ENCODE results near the gene SRCAP.

The SRCAP gene

DNA sequence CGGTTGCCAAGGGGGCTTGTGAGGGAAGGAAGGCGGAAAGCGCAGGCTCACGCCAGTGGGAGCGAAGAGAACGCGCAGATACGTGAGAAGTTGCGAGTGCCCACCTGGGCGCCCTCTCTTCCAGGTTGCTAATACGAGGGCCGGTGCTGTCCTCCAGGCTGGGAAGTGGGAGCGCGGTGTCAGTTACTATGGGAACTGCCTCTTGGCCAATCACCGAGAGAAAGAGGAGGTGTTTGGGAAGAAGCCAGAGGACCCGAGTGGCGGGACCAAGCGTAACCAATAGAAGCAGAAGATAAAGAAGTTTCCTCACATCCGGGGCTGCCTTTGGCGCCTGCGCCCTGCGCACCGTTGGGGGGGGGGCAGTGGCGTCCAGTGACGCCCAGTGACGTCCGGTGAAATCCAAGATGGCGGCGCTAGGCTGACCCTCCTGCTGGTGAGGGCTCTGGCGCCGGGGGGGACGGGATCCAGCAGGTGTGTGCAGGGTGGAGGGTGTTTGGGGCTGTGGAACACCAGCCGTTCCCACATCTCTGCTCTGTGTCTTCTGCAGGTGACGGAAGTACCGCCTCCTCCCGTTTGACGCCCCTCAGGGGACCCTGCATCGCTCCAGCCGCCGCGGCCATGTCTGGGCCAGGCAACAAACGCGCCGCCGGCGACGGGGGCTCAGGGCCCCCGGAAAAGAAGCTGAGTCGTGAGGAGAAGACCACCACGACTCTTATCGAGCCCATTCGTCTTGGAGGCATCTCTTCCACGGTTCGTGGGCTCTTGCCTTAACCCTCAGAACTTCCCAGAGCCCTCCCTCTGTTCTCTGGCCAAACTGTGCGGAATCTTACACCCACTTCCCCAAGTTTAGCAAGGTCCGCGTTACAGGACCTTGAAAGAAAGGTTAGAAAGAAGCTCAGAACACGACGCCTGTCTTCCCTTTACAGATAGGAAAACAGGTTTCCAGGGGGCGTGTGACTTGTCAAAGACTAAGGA, 63.2 kb downstream of the SRCAP start, which contains the start of the genes CFAP119 and RNF40:
Gene CFAP119 (minus strand): TSS at position 135 of the 975 bp plus-strand sequence. CDS start 314 bp downstream, outside the sequence.
Gene RNF40 (plus strand): TSS at position 395 of the 975 bp plus-strand sequence. CDS start 224 bp downstream, at position 619.
- intact Hi-C loops (cut with DNase I; ENCODE audit: low total_unique reads): no loop called here
- Histone ChIP-seq H3K4me3 (peak within 1 kb of the TSS; percentile 73 to 79), H3K9me3 (no peaks in the 10 kb centered on the region), H3K36me3 (peaks cover 34 to 69% (median 41%) of the 10 kb centered on the region in 3 donors), H3K4me1 (peaks cover 5 to 37% (median 26%) of the 10 kb centered on the region in 4 donors), H3K27ac (peak within 1 kb of the TSS; percentile 90 to 92), H3K27me3 (no peaks in the 10 kb centered on the region)
- DNase-seq: peak; percentile 97 to 99
- TF ChIP-seq, protein P1, sequence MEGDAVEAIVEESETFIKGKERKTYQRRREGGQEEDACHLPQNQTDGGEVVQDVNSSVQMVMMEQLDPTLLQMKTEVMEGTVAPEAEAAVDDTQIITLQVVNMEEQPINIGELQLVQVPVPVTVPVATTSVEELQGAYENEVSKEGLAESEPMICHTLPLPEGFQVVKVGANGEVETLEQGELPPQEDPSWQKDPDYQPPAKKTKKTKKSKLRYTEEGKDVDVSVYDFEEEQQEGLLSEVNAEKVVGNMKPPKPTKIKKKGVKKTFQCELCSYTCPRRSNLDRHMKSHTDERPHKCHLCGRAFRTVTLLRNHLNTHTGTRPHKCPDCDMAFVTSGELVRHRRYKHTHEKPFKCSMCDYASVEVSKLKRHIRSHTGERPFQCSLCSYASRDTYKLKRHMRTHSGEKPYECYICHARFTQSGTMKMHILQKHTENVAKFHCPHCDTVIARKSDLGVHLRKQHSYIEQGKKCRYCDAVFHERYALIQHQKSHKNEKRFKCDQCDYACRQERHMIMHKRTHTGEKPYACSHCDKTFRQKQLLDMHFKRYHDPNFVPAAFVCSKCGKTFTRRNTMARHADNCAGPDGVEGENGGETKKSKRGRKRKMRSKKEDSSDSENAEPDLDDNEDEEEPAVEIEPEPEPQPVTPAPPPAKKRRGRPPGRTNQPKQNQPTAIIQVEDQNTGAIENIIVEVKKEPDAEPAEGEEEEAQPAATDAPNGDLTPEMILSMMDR (IDR thresholded peaks at IDR 0.05): no peak

DNA sequence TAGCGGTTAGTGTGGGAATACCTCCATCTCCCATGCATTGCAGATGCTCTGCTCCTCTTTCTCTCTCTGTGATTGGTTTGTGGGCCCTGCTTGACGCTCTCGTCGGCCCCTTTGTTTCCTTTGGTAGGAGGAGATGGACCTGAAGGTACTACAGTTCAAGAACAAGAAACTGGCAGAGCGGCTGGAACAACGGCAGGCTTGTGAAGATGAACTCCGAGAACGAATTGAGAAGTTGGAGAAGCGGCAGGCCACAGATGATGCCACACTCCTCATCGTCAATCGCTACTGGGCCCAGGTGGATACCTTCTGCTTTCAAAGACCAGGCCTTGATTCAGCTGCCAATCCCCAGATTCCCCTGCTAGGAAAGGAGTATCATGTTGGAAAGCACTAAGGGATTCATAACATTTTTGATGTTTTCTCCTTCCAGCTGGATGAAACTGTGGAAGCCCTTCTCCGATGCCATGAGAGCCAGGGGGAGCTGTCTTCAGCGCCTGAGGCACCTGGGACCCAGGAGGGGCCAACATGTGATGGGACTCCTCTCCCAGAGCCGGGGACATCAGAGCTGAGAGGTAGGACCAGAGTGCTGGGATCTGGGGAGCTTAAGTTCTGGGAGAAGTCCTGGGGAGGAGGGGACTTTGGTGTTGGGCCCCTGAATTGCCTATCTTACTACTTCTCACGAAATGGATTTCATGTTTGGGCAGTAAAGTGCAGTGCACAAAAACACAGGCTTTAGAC, 64.2 kb downstream of the SRCAP start:
- TF ChIP-seq, protein P1 (IDR thresholded peaks at IDR 0.05): no peak
- Histone ChIP-seq H3K9me3 (no peaks in the 10 kb centered on the region), H3K27ac (peak overlapping the region; percentile 90 to 92), H3K4me1 (peaks cover 5 to 37% (median 26%) of the 10 kb centered on the region in 4 donors), H3K36me3 (peaks cover 44 to 70% (median 48%) of the 10 kb centered on the region in 3 donors), H3K27me3 (no peaks in the 10 kb centered on the region), H3K4me3 (peak overlapping the region; percentile 73 to 79)
- no peak for DNase-seq
- intact Hi-C loops (cut with DNase I; ENCODE audit: low total_unique reads): no loop called here

DNA sequence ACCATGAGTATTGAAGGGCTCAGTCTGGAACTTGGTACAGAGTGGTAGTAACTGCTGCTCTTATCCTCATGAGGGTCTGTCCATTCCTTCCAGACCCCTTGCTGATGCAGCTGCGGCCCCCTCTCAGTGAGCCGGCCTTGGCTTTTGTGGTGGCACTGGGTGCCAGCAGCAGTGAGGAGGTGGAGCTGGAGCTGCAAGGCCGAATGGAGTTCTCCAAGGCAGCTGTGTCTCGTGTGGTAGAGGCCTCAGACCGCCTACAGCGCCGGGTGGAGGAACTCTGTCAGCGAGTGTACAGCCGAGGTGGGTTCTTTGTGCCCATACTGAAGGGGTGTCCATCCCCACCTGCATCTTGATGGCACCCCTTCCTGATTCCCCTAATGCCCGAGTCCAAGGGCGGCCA, 65.1 kb downstream of the SRCAP start:
- H3K36me3 ChIP-seq: peaks cover 53 to 70% (median 57%) of the 10 kb centered on the region in 3 donors
- H3K9me3 ChIP-seq: no peaks in the 10 kb centered on the region
- DNase-seq: no peak
- H3K27me3 ChIP-seq: no peaks in the 10 kb centered on the region
- TF ChIP-seq, protein P1 (IDR thresholded peaks at IDR 0.05): no peak
- peaks cover 5 to 37% (median 26%) of the 10 kb centered on the region in 4 donors for H3K4me1 ChIP-seq
- H3K4me3 ChIP-seq: no peak overlapping the region
- intact Hi-C loops (cut with DNase I; ENCODE audit: low total_unique reads): no loop called here
- H3K27ac ChIP-seq: no peak overlapping the region

DNA sequence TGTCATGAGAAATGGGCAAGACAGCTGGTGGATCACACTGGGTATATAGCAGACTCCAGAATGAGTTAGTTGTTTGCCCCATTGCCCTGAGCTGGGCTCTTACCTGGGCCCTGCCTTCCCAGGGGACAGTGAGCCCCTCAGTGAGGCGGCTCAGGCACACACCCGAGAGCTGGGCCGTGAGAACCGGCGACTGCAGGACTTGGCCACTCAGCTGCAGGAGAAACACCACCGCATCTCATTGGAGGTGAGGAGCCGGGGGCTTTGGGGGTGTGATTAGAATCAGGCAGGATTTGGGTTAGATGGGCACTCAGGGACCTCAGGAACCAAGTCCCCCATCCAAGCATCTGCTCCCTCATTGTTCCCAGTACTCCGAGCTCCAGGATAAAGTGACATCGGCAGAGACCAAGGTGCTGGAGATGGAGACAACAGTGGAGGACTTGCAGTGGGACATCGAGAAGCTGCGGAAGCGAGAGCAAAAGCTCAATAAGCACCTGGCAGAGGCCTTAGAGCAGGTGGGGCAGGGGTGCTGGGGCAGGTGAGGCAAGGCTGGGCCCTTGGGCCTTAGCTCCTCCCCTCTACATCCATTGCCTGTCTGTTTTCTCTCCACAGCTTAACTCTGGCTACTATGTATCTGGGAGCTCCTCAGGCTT, 66.0 kb downstream of the SRCAP start:
- Histone ChIP-seq H3K36me3 (peaks cover 62 to 70% (median 66%) of the 10 kb centered on the region in 3 donors), H3K4me3 (no peak overlapping the region), H3K9me3 (no peaks in the 10 kb centered on the region), H3K4me1 (peaks cover 5 to 37% (median 26%) of the 10 kb centered on the region in 4 donors), H3K27me3 (no peaks in the 10 kb centered on the region), H3K27ac (no peak overlapping the region)
- intact Hi-C loops (cut with DNase I; ENCODE audit: low total_unique reads): no loop called here
- DNase-seq: no peak
- TF ChIP-seq, protein P1 (IDR thresholded peaks at IDR 0.05): no peak

Data from tibial artery (tissue), 4 donors.